Natural killer cell (primary cell): ENCODE measurements around the gene MAP3K10. TPM values are rescaled to one million over a fixed set of nuclear protein-coding genes. Genes with fewer than 3 reads are reported as not detected.

Experiments used
- ATAC-seq, 3 donors: fragments of 150-1000 bp in 2 of 3; fragments of 200-7000 bp in 1 of 3; cut with Tn5 transposase; 1 replicate in 1 of 3; 2 replicates in 2 of 3; pipeline ENCODE4 v1.10.0; 2021; ENCODE audit warnings: mild to moderate bottlenecking in 2 of 3, moderate library complexity in 2 of 3
- DNase-seq, 2 donors: peaks; one replicate each; pipeline versions ENCODE4 v3.0.0 to v3.0.0-alpha.2; 2013 to 2021; ENCODE audit warnings: mixed read lengths in 1 of 2
- H3K27ac ChIP-seq: one replicate; pipeline ENCODE4 v1.5.1; 2013; ENCODE audit warnings: mild to moderate bottlenecking, low read length
- H3K27me3 ChIP-seq: one replicate; pipeline ENCODE4 v1.6.1; 2013; ENCODE audit warnings: low read length; ENCODE audit not compliant: control insufficient read depth, insufficient read depth
- H3K36me3 ChIP-seq: one replicate; pipeline ENCODE4 v1.6.1; 2013; ENCODE audit warnings: low read length; ENCODE audit not compliant: control insufficient read depth, insufficient read depth
- H3K4me1 ChIP-seq: one replicate; pipeline ENCODE4 v1.6.1; 2013; ENCODE audit warnings: low read length; ENCODE audit not compliant: control insufficient read depth, insufficient read depth
- H3K4me3 ChIP-seq: one replicate; pipeline ENCODE4 v1.5.1; 2013; ENCODE audit warnings: low read length
- H3K9me3 ChIP-seq: one replicate; pipeline ENCODE4 v1.6.1; 2013; ENCODE audit warnings: low read length; ENCODE audit not compliant: control insufficient read depth, insufficient read depth
- H3K27ac Mint-ChIP-seq, 2 donors: one replicate each; pipeline ENCODE4 v1.8.0; 2022; ENCODE audit warnings: mild to moderate bottlenecking in 2 of 2, mixed read lengths in 2 of 2, moderate library complexity in 1 of 2
- H3K27me3 Mint-ChIP-seq, 2 donors: one replicate each; pipeline ENCODE4 v1.8.0; 2022; ENCODE audit warnings: low read depth in 2 of 2, mixed read lengths in 2 of 2
- H3K36me3 Mint-ChIP-seq: one replicate; pipeline ENCODE4 v1.8.0; 2022; ENCODE audit warnings: mixed read lengths
- H3K4me1 Mint-ChIP-seq, 2 donors: one replicate each; pipeline ENCODE4 v1.8.0; 2022; ENCODE audit warnings: mixed read lengths in 2 of 2
- H3K4me3 Mint-ChIP-seq: one replicate; pipeline ENCODE4 v1.8.0; 2022; ENCODE audit warnings: mild to moderate bottlenecking, moderate library complexity, mixed read lengths
- H3K9me3 Mint-ChIP-seq, 2 donors: one replicate each; pipeline ENCODE4 v1.8.0; 2022; ENCODE audit warnings: mixed read lengths in 2 of 2
- CTCF ChIP-seq: fragments of 200-600 bp; IDR thresholded peaks from one replicate; pipeline ENCODE4 v1.8.0; 2022; ENCODE audit warnings: antibody characterized with exemption
- WGBS: methylation state at CpG from one replicate; pipeline ENCODE4 v1.1.7; 2013; ENCODE audit warnings: missing lambda C conversion rate; ENCODE audit not compliant: insufficient coverage; 5-methylcytosine and 5-hydroxymethylcytosine counted together
- intact Hi-C: fragments of 100-400 bp; cut with micrococcal nuclease; formaldehyde crosslinking; loops from one replicate; pipeline ENCODE4 v1.14.2; 2022
- total RNA-seq, 4 donors: library from RNA; stranded (reverse); fragments of 120-200 nt in 1 of 4; gene quantifications; one replicate each; pipeline versions ENCODE4 v1.2.3 to v1.2.4, GENCODE V29; 2013 to 2022

MAP3K10 gene
- total RNA-seq, 3 donors from 2014 or later (not counting 1 experiment from before 2014, with no cell fraction given) = 27.1 to 39.0 (median 36.0) TPM

GRCh38 chr19:40246292-40247073, 55.3 kb downstream of the MAP3K10 start:
- Histone ChIP-seq H3K27me3 (no peaks in the 10 kb centered on the region), H3K27ac (no peak overlapping the region), H3K4me3 (no peak overlapping the region), H3K9me3 (no peaks in the 10 kb centered on the region), H3K36me3 (peaks cover 21% of the 10 kb centered on the region), H3K4me1 (no peaks in the 10 kb centered on the region)
- Mint-ChIP-seq H3K27me3 (no peaks in the 10 kb centered on the region), H3K27ac (no peak overlapping the region), H3K4me1 (peaks cover 26 to 50% of the 10 kb centered on the region in 2 donors), H3K4me3 (no peak overlapping the region), H3K9me3 (no peaks in the 10 kb centered on the region), H3K36me3 (no peaks in the 10 kb centered on the region)
- ATAC-seq (peak in 1 of 3 donors; percentile 18), DNase-seq (no peak)
- intact Hi-C loops = no loop called here
- no peak for TF ChIP-seq CTCF
- 96% methylated on average over 7 of the region's 16 CpGs for WGBS

- WGBS = 89% methylated on average over 6 of the region's 6 CpGs
- TF ChIP-seq CTCF = no peak
- H3K4me1 ChIP-seq = no peaks in the 10 kb centered on the region
- no peaks in the 10 kb centered on the region for H3K27me3 ChIP-seq
- no peak overlapping the region for H3K4me3 ChIP-seq
- Mint-ChIP-seq H3K27me3 (no peaks in the 10 kb centered on the region), H3K9me3 (no peaks in the 10 kb centered on the region), H3K4me3 (no peak overlapping the region), H3K4me1 (peaks cover 31 to 51% of the 10 kb centered on the region in 2 donors), H3K27ac (no peak overlapping the region), H3K36me3 (no peaks in the 10 kb centered on the region)
- DNase-seq (no peak), ATAC-seq (no peak)
- peaks cover 18% of the 10 kb centered on the region for H3K36me3 ChIP-seq
- H3K27ac ChIP-seq = no peak overlapping the region
- intact Hi-C loops = no loop called here
- H3K9me3 ChIP-seq = no peaks in the 10 kb centered on the region
Observed at GRCh38 chr19:40247178-40247577, 56.0 kb downstream of the MAP3K10 start.

GRCh38 chr19:40247735-40248262, 56.6 kb downstream of the MAP3K10 start:
- Mint-ChIP-seq H3K27ac (peak overlapping the region in 1 of 2 donors; percentile 84), H3K27me3 (no peaks in the 10 kb centered on the region), H3K4me1 (peaks cover 37 to 57% of the 10 kb centered on the region in 2 donors), H3K36me3 (no peaks in the 10 kb centered on the region), H3K4me3 (no peak overlapping the region), H3K9me3 (no peaks in the 10 kb centered on the region)
- WGBS = 97% methylated on average over 12 of the region's 12 CpGs
- H3K4me3 ChIP-seq = no peak overlapping the region
- DNase-seq = no peak
- H3K9me3 ChIP-seq = no peaks in the 10 kb centered on the region
- no peak for ATAC-seq
- intact Hi-C loops = no loop called here
- H3K36me3 ChIP-seq = peaks cover 16% of the 10 kb centered on the region
- H3K4me1 ChIP-seq = no peaks in the 10 kb centered on the region
- TF ChIP-seq CTCF = no peak
- H3K27ac ChIP-seq = no peak overlapping the region
- no peaks in the 10 kb centered on the region for H3K27me3 ChIP-seq
